Right lobe of liver (tissue), 4 donors: ENCODE results near the gene WNK1.

Experiments
- CTCF ChIP-seq, 4 donors: fragments of 200-600 bp in 3 of 4; fragments of 450-650 bp in 1 of 4; IDR thresholded peaks; one replicate each; pipeline versions ENCODE4 v1.5.1 to v1.8.0; 2016 to 2022; ENCODE audit warnings: antibody characterized with exemption in 4 of 4, mild to moderate bottlenecking in 2 of 4
- POLR2A ChIP-seq: fragments of 450-650 bp; IDR thresholded peaks from one replicate; pipeline ENCODE4 v1.6.1; 2017; ENCODE audit warnings: antibody characterized with exemption, mild to moderate bottlenecking
- donor health status: DM: no; HTN: no; CAD: no.
- donor health status: DM: no; HTN: no; CAD: no.
- donor health status: DM: no; HTN: yes; CAD: no.

- TF ChIP-seq CTCF (IDR thresholded peaks at IDR 0.05): no peak
- TF ChIP-seq POLR2A: no peak
Measured at GRCh38 chr12:765840-766239, 13.5 kb downstream of the WNK1 start.
